Measurements from ENCODE around the gene AP2B1. TPM values are rescaled to one million over a fixed set of nuclear protein-coding genes. Genes with fewer than 3 reads are reported as not detected.

The AP2B1 gene
- total RNA-seq, 1 experiment from 2014 or later = 217 TPM

DNA sequence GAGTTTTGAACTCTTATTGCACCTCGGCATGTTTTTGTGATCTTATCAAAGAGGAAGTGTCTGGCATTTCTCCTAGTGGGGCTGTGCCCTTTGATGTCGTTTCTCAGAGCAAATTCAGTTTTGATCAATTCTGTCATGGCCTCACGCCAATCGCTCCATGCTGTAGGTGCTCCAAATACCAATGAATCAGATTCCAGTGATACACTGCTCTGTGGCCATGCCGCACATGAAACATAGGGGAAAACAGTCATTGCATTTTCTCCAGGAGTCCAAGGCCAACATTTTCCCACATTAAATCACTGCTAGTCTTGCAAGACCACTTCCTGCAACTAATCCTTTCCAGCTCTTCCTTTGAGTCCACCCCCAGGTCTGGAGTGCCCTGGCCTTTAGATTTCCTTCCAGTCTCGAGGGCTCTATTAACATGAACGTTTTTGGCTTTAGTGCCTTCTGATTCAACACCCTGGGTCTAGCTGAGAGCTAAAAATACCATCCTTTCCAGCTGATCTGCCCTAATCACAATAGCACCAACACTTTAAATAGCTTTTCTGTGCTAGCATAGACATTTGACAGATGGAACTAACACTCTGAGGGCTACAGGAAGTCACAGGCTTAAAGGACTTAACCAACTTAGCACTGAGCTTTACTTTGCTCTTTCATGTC, 126.1 kb downstream of the AP2B1 start:
- H3T11ph ChIP-seq (ENCODE audit: low read length) = no peak overlapping the region
- H4K20me1 ChIP-seq (ENCODE audit: control insufficient read depth, insufficient read depth, insufficient read length) = no peaks in the 10 kb centered on the region
- no peaks in the 10 kb centered on the region for H3K9me3 ChIP-seq (ENCODE audit: control insufficient read depth, low read depth, low read length)
- no CpG with 5 or more reads among the region's 7 CpGs for WGBS (ENCODE audit: extremely low coverage, insufficient read length, low lambda C conversion rate)
- H3K23ac ChIP-seq (ENCODE audit: insufficient read length, low read depth, low read length) = no peak overlapping the region
- no peak overlapping the region for H3K4ac ChIP-seq (ENCODE audit: low read depth, low read length)
- H3K18ac ChIP-seq (ENCODE audit: insufficient read length, low read depth, low read length) = no peak overlapping the region
- no peak overlapping the region for H2BK120ac ChIP-seq (ENCODE audit: low read depth, low read length, poor library complexity, severe bottlenecking)
- no peak overlapping the region for H3K27ac ChIP-seq (ENCODE audit: insufficient read length, low read depth, low read length)
- DNase-seq = no peak
- peaks cover 10 to 38% (median 36%) of the 10 kb centered on the region in 3 experiments; a peak in 6 of 7 replicates for H3K36me3 Mint-ChIP-seq (ENCODE audit: insufficient read depth in 1 of 3, low read depth in 3 of 3)
- H3K27me3 Mint-ChIP-seq (ENCODE audit: low read depth) = no peaks in the 10 kb centered on the region
- no peak overlapping the region for H2BK15ac ChIP-seq (ENCODE audit: low read depth, low read length)
- no peak overlapping the region for H4K5ac ChIP-seq (ENCODE audit: insufficient read length, low read depth, low read length)
- H3K23me2 ChIP-seq (ENCODE audit: insufficient read length, low read depth, low read length, poor library complexity, severe bottlenecking) = no peaks in the 10 kb centered on the region
- H3K4me2 ChIP-seq (ENCODE audit: insufficient read depth, insufficient read length, low read length) = no peak overlapping the region
- no peak overlapping the region for H2AFZ ChIP-seq (ENCODE audit: low read length)
- no peak overlapping the region for H2BK12ac ChIP-seq (ENCODE audit: insufficient read length, low read depth, low read length)
- no peak overlapping the region for H2BK5ac ChIP-seq (ENCODE audit: insufficient read length, low read length)
- H4K8ac ChIP-seq (replicated peaks; ENCODE audit: insufficient read length, low read depth, low read length) = no peak overlapping the region
- H3K79me2 ChIP-seq (ENCODE audit: insufficient read depth, low read length) = 0 out of 2 replicates have a peak, but pooled peaks cover 2% of the 10 kb centered on the region
- H2AK5ac ChIP-seq (ENCODE audit: insufficient read length, low read length) = no peak overlapping the region
- H3K56ac ChIP-seq (ENCODE audit: insufficient read length, low read depth, low read length) = no peak overlapping the region
- H3K9me3 Mint-ChIP-seq = no peaks in the 10 kb centered on the region
- H3K27ac Mint-ChIP-seq = no peak overlapping the region
- no peaks in the 10 kb centered on the region for H3K4me1 Mint-ChIP-seq
- no peak overlapping the region for H2BK20ac ChIP-seq (ENCODE audit: low read depth, low read length, poor library complexity, severe bottlenecking)
- H4K91ac ChIP-seq (ENCODE audit: insufficient read length, low read depth, low read length) = no peak overlapping the region
- H3K9ac ChIP-seq (ENCODE audit: extremely low read depth, insufficient read length, low read length) = no peak overlapping the region
- no peaks in the 10 kb centered on the region for H3K79me1 ChIP-seq (ENCODE audit: insufficient read depth, low read depth, low read length, poor library complexity, severe bottlenecking)
- H3K4me3 Mint-ChIP-seq = no peak overlapping the region
- no peaks in the 10 kb centered on the region for H3K4me1 ChIP-seq (ENCODE audit: insufficient read depth, low read length)
- no peaks in the 10 kb centered on the region for H3K27me3 ChIP-seq (ENCODE audit: insufficient read depth, low read length)
- H3K14ac ChIP-seq (ENCODE audit: insufficient read depth, low read length) = no peak overlapping the region
- TF ChIP-seq, protein P1, sequence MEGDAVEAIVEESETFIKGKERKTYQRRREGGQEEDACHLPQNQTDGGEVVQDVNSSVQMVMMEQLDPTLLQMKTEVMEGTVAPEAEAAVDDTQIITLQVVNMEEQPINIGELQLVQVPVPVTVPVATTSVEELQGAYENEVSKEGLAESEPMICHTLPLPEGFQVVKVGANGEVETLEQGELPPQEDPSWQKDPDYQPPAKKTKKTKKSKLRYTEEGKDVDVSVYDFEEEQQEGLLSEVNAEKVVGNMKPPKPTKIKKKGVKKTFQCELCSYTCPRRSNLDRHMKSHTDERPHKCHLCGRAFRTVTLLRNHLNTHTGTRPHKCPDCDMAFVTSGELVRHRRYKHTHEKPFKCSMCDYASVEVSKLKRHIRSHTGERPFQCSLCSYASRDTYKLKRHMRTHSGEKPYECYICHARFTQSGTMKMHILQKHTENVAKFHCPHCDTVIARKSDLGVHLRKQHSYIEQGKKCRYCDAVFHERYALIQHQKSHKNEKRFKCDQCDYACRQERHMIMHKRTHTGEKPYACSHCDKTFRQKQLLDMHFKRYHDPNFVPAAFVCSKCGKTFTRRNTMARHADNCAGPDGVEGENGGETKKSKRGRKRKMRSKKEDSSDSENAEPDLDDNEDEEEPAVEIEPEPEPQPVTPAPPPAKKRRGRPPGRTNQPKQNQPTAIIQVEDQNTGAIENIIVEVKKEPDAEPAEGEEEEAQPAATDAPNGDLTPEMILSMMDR (conservative IDR thresholded peaks at IDR 0.05) = no peak

Measured in H9 (cell line).